ENCODE measurements around the gene STXBP2. TPM values are rescaled to one million over a fixed set of nuclear protein-coding genes. Genes with fewer than 3 reads are reported as not detected.

The STXBP2 gene
- total and polyA plus RNA-seq, 10 donors, result 58.8 to 455 (median 182) TPM

DNA sequence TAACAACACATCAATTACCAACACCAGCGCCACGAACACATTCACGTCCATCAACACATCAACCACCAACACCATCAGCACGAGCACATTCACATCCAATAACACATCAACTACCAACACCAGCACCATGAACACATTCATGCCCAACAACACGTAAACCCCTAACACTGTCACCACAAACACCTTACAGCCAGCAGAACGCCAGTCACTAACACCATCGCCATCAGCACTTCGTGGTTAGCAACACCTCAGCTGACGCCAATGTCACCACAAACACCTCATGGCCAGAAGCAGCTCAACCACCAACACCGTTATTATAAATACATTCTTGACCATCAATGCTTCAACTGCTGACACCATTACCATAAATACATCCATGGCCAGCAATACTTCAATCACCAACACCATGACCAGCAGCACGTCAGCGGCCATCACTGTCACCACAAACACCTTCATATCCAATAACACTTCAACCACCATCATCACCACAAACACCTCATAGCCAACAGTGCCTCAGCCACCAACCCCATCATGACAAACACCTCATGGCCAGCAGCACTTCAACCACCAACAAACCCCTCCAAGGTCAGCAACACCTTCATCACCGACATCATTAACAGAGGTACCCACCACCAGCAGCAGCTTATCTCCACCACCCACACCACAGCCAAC is 55.6 kb downstream of the STXBP2 start:
- Histone ChIP-seq H3K36me3 (peaks cover 0 to 23% (median 0%) of the 10 kb centered on the region in 6 donors), H3K4me1 (peaks cover 6 to 60% (median 19%) of the 10 kb centered on the region in 6 donors), H3K27me3 (replicated peaks in 1 of 7) (peaks cover 0 to 27% (median 0%) of the 10 kb centered on the region in 7 donors), H3K9me3 (no peaks in the 10 kb centered on the region), H3K27ac (peak overlapping the region in 2 of 8 donors; percentile 16 to 78), H3K4me3 (peak overlapping the region in 1 of 8 donors; percentile 13)
- TF ChIP-seq, protein P1, sequence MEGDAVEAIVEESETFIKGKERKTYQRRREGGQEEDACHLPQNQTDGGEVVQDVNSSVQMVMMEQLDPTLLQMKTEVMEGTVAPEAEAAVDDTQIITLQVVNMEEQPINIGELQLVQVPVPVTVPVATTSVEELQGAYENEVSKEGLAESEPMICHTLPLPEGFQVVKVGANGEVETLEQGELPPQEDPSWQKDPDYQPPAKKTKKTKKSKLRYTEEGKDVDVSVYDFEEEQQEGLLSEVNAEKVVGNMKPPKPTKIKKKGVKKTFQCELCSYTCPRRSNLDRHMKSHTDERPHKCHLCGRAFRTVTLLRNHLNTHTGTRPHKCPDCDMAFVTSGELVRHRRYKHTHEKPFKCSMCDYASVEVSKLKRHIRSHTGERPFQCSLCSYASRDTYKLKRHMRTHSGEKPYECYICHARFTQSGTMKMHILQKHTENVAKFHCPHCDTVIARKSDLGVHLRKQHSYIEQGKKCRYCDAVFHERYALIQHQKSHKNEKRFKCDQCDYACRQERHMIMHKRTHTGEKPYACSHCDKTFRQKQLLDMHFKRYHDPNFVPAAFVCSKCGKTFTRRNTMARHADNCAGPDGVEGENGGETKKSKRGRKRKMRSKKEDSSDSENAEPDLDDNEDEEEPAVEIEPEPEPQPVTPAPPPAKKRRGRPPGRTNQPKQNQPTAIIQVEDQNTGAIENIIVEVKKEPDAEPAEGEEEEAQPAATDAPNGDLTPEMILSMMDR (IDR thresholded peaks at IDR 0.05 in 8 of 11, conservative IDR thresholded peaks at IDR 0.05 in 3 of 11), result no peak
- TF ChIP-seq POLR2AphosphoS5 (IDR thresholded peaks at IDR 0.05) (no peak), POLR2A (IDR thresholded peaks at IDR 0.05) (no peak)
- intact Hi-C loops (cut with DNase I; ENCODE audit: low total_unique reads), result no loop called here
- no peak for DNase-seq
- WGBS, 5 donors, result 61 to 78% (median 66%) methylated on average over 13 of the region's 13 CpGs

DNA sequence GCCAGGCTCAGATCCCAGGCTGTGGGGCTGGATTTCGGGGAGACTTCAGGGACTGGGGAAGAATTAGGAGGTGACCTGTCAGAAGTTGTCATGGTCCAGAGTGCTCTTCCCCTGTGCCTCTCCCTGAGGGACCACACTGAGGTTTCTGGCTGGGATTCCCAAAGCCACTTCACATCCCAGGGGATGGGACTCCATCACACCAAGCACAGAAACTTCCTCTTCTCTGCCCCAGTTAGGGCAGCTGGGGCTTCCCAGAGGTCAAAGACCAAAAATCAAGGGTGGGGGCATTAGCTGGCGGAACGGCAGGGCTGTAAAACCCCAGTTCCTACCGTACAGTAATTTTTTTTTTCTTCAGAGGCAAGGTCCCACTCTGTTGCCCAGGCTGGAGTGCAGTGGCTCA is 57.6 kb downstream of the STXBP2 start:
- intact Hi-C loops (cut with DNase I; ENCODE audit: low total_unique reads), result no loop called here
- DNase-seq, result no peak

More for the DNA sequence above, 57.6 kb downstream of the STXBP2 start:
- Histone ChIP-seq H3K4me1 (peaks cover 6 to 73% (median 28%) of the 10 kb centered on the region in 6 donors), H3K4me3 (no peak overlapping the region), H3K36me3 (peaks cover 0 to 16% (median 0%) of the 10 kb centered on the region in 6 donors), H3K9me3 (no peaks in the 10 kb centered on the region), H3K27me3 (replicated peaks in 1 of 7) (peaks cover 0 to 36% (median 0%) of the 10 kb centered on the region in 7 donors), H3K27ac (peak overlapping the region in 6 of 8 donors; percentile 8 to 78 (median 40))
- WGBS, 5 donors, result 38 to 69% (median 43%) methylated on average over 3 to 4 of the region's 4 CpGs
- TF ChIP-seq POLR2A (IDR thresholded peaks at IDR 0.05) (no peak), POLR2AphosphoS5 (IDR thresholded peaks at IDR 0.05) (peak in 1 of 3 donors; percentile 9)
- TF ChIP-seq, protein P1 (IDR thresholded peaks at IDR 0.05 in 8 of 11, conservative IDR thresholded peaks at IDR 0.05 in 3 of 11), result no peak

Small RNA genes lying within 50 kb of the gene (microRNA-seq; reads per million reads assigned to microRNA genes)
- gene MIR6792, result 0 reads per million in 3 donors

Small RNA genes lying within 50 kb of the gene (small RNA-seq; reads per million reads assigned to genes)
- 0 reads per million in 4 donors for gene MIR6792

Other genes starting within 250 kb of the STXBP2 start
- 1 to 10 TPM; 2.3 to 9.6 (median 5.2) TPM for gene PEX11G, start 148.1 kb upstream of the STXBP2 start, total RNA-seq
- gene PEX11G, start 148.1 kb upstream of the STXBP2 start, polyA plus RNA-seq, result 1 to 10 TPM; 3.4 to 7.8 (median 4.0) TPM
- gene ZNF358, start 121.0 kb upstream of the STXBP2 start, total RNA-seq, result 10 to 100 TPM; 22.8 to 50.5 (median 43.6) TPM
- gene ZNF358, start 121.0 kb upstream of the STXBP2 start, polyA plus RNA-seq, result 10 to 100 TPM; 23.8 to 44.6 (median 30.6) TPM
- gene MCOLN1, start 114.5 kb upstream of the STXBP2 start, total RNA-seq, result 100 to 1,000 TPM in 6 of 7 donors, 10 to 100 TPM in 1; 76.9 to 166 (median 131) TPM
- gene MCOLN1, start 114.5 kb upstream of the STXBP2 start, polyA plus RNA-seq, result 100 to 1,000 TPM in 1 of 3 donors, 10 to 100 TPM in 2; 25.1 to 106 (median 68.5) TPM
- 100 to 1,000 TPM; 125 to 225 (median 151) TPM for gene PNPLA6, start 101.4 kb upstream of the STXBP2 start, total RNA-seq
- gene PNPLA6, start 101.4 kb upstream of the STXBP2 start, polyA plus RNA-seq, result 100 to 1,000 TPM in 2 of 3 donors, 10 to 100 TPM in 1; 51.0 to 142 (median 130) TPM
- gene CAMSAP3, start 41.2 kb upstream of the STXBP2 start, total RNA-seq, result 1 to 10 TPM in 3 of 7 donors, under 1 TPM in 4; 0.28 to 1.5 (median 0.85) TPM
- gene CAMSAP3, start 41.2 kb upstream of the STXBP2 start, polyA plus RNA-seq, result under 1 TPM; 0.52 to 0.77 (median 0.76) TPM
- gene XAB2, start 7.6 kb upstream of the STXBP2 start, total RNA-seq, result 10 to 100 TPM; 37.2 to 52.2 (median 41.4) TPM
- 10 to 100 TPM; 31.8 to 49.0 (median 48.3) TPM for gene XAB2, start 7.6 kb upstream of the STXBP2 start, polyA plus RNA-seq
- 10 to 100 TPM in 6 of 7 donors, 1 to 10 TPM in 1; 8.7 to 94.5 (median 77.3) TPM for gene PET100, start 7.3 kb upstream of the STXBP2 start, total RNA-seq
- 100 to 1,000 TPM; 111 to 130 (median 125) TPM for gene PET100, start 7.3 kb upstream of the STXBP2 start, polyA plus RNA-seq
- 1 to 10 TPM in 6 of 7 donors, not detected in 1; 1.5 to 2.7 (median 2.0) TPM for gene PCP2, start 3.4 kb upstream of the STXBP2 start, total RNA-seq
- gene PCP2, start 3.4 kb upstream of the STXBP2 start, polyA plus RNA-seq, result 1 to 10 TPM; 2.5 to 5.9 (median 3.5) TPM
- 10 to 100 TPM in 4 of 7 donors, 1 to 10 TPM in 3; 5.4 to 44.0 (median 12.4) TPM for gene RETN, start 31.9 kb downstream of the STXBP2 start, total RNA-seq
- gene RETN, start 31.9 kb downstream of the STXBP2 start, polyA plus RNA-seq, result 10 to 100 TPM; 26.0 to 60.6 (median 51.1) TPM
- 10 to 100 TPM; 12.9 to 95.6 (median 28.7) TPM for gene MCEMP1, start 40.0 kb downstream of the STXBP2 start, total RNA-seq
- 10 to 100 TPM in 2 of 3 donors, 1 to 10 TPM in 1; 3.9 to 23.7 (median 11.7) TPM for gene MCEMP1, start 40.0 kb downstream of the STXBP2 start, polyA plus RNA-seq
- 10 to 100 TPM; 47.2 to 88.5 (median 77.4) TPM for gene TRAPPC5, start 43.7 kb downstream of the STXBP2 start, total RNA-seq
- 100 to 1,000 TPM in 2 of 3 donors, 10 to 100 TPM in 1; 94.3 to 159 (median 128) TPM for gene TRAPPC5, start 43.7 kb downstream of the STXBP2 start, polyA plus RNA-seq
- 100 to 1,000 TPM in 1 of 7 donors, 10 to 100 TPM in 6; 26.4 to 121 (median 47.0) TPM for gene FCER2, start 65.0 kb downstream of the STXBP2 start, total RNA-seq
- 100 to 1,000 TPM in 2 of 3 donors, 10 to 100 TPM in 1; 48.0 to 108 (median 105) TPM for gene FCER2, start 65.0 kb downstream of the STXBP2 start, polyA plus RNA-seq
- 1 to 10 TPM in 3 of 7 donors, under 1 TPM in 3, not detected in 1; 0.34 to 4.0 (median 0.88) TPM for gene CLEC4G, start 95.0 kb downstream of the STXBP2 start, total RNA-seq
- 1 to 10 TPM in 2 of 3 donors, under 1 TPM in 1; 0.50 to 1.3 (median 1.0) TPM for gene CLEC4G, start 95.0 kb downstream of the STXBP2 start, polyA plus RNA-seq
- gene CD209, start 110.4 kb downstream of the STXBP2 start, total RNA-seq, result 10 to 100 TPM in 2 of 7 donors, 1 to 10 TPM in 5; 1.1 to 22.2 (median 2.2) TPM
- gene CD209, start 110.4 kb downstream of the STXBP2 start, polyA plus RNA-seq, result under 1 TPM; 0.42 to 0.56 (median 0.46) TPM
- 1 to 10 TPM in 1 of 7 donors, under 1 TPM in 1, not detected in 5; 0.89 to 3.3 TPM for gene CLEC4M, start 126.1 kb downstream of the STXBP2 start, total RNA-seq
- under 1 TPM in 2 of 3 donors, not detected in 1; 0.12 to 0.26 TPM for gene CLEC4M, start 126.1 kb downstream of the STXBP2 start, polyA plus RNA-seq
- gene EVI5L, start 193.1 kb downstream of the STXBP2 start, total RNA-seq, result 10 to 100 TPM in 5 of 7 donors, 1 to 10 TPM in 2; 8.6 to 22.8 (median 13.8) TPM
- gene EVI5L, start 193.1 kb downstream of the STXBP2 start, polyA plus RNA-seq, result 1 to 10 TPM; 3.7 to 9.3 (median 3.7) TPM
- under 1 TPM in 4 of 7 donors, not detected in 3; 0.09 to 0.43 (median 0.21) TPM for gene PRR36, start 237.3 kb downstream of the STXBP2 start, total RNA-seq
- under 1 TPM; 0.02 to 0.06 (median 0.06) TPM for gene PRR36, start 237.3 kb downstream of the STXBP2 start, polyA plus RNA-seq